SK-N-SH treated with all-trans-retinoic acid at 6 μM for 48 hours (cell line): ENCODE measurements around the gene TLCD3A.

ENCODE experiments used
- ATAC-seq: fragments of 200-7000 bp; cut with Tn5 transposase; 3 replicates; pipeline ENCODE4 v1.9.1; 2020; ENCODE audit warnings: mild to moderate bottlenecking, moderate library complexity
- ARNTL ChIP-seq: fragments of 450-650 bp; formaldehyde crosslinking; IDR thresholded peaks from 2 replicates; pipeline ENCODE4 v1.5.0; 2020; ENCODE audit warnings: low read depth, mild to moderate bottlenecking, moderate library complexity, borderline replicate concordance
- BACH2 ChIP-seq: fragments of 250-450 bp; sonication (Bioruptor Pico); IDR thresholded peaks from 2 replicates; pipeline ENCODE4 v1.9.0; 2021; ENCODE audit warnings: mild to moderate bottlenecking, borderline replicate concordance
- CSDC2 ChIP-seq: fragments of 250-450 bp; sonication (Bioruptor Pico); IDR thresholded peaks from 2 replicates; pipeline ENCODE4 v1.5.0; 2020; ENCODE audit warnings: mild to moderate bottlenecking, moderate library complexity
- CSRNP3 ChIP-seq: fragments of 250-450 bp; sonication (Bioruptor Pico); IDR thresholded peaks from 2 replicates; pipeline ENCODE4 v1.5.1; 2021; ENCODE audit warnings: mild to moderate bottlenecking, moderate library complexity
- ESRRG ChIP-seq: fragments of 250-450 bp; sonication (Bioruptor Pico); IDR thresholded peaks from 2 replicates; pipeline ENCODE4 v1.6.1; 2021; ENCODE audit warnings: mild to moderate bottlenecking
- GLIS3 ChIP-seq: fragments of 250-450 bp; sonication (Bioruptor Pico); IDR thresholded peaks from 2 replicates; pipeline ENCODE4 v1.5.0; 2020; ENCODE audit warnings: mild to moderate bottlenecking, moderate library complexity
- ISL1 ChIP-seq: fragments of 250-450 bp; sonication (Bioruptor Pico); IDR thresholded peaks from 2 replicates; pipeline ENCODE4 v2.1.2; 2022; ENCODE audit warnings: mild to moderate bottlenecking, moderate library complexity
- OSR1 ChIP-seq: fragments of 250-450 bp; sonication (Bioruptor Pico); IDR thresholded peaks from 2 replicates; pipeline ENCODE4 v1.8.0; 2022; ENCODE audit warnings: moderate library complexity, mild to moderate bottlenecking, inconsistent platforms
- PATZ1 ChIP-seq: fragments of 250-450 bp; sonication (Bioruptor Pico); IDR thresholded peaks from 2 replicates; pipeline ENCODE4 v1.8.0; 2020; ENCODE audit warnings: mild to moderate bottlenecking, moderate library complexity, borderline replicate concordance
- PPARA ChIP-seq: fragments of 250-450 bp; sonication (Bioruptor Pico); IDR thresholded peaks from 2 replicates; pipeline ENCODE4 v1.5.0; 2020; ENCODE audit warnings: mild to moderate bottlenecking, borderline replicate concordance
- RARB ChIP-seq: fragments of 250-450 bp; sonication (Bioruptor Pico); IDR thresholded peaks from 2 replicates; pipeline ENCODE4 v1.8.0; 2021; ENCODE audit warnings: mild to moderate bottlenecking, moderate library complexity
- SNAI2 ChIP-seq: fragments of 250-450 bp; sonication (Bioruptor Pico); IDR thresholded peaks from 2 replicates; pipeline ENCODE4 v1.5.0; 2020; ENCODE audit warnings: mild to moderate bottlenecking, moderate library complexity
- TCF4 ChIP-seq: fragments of 250-450 bp; sonication (Bioruptor Pico); IDR thresholded peaks from 2 replicates; pipeline ENCODE4 v1.8.0; 2021; ENCODE audit warnings: mild to moderate bottlenecking, moderate library complexity, borderline replicate concordance
- TOX ChIP-seq: fragments of 250-450 bp; sonication (Bioruptor Pico); IDR thresholded peaks from 2 replicates; pipeline ENCODE4 v1.8.0; 2021; ENCODE audit warnings: mild to moderate bottlenecking, moderate library complexity, borderline replicate concordance
- TSHZ2 ChIP-seq: fragments of 250-450 bp; sonication (Bioruptor Pico); IDR thresholded peaks from 2 replicates; pipeline ENCODE4 v1.5.0; 2020; ENCODE audit warnings: mild to moderate bottlenecking, moderate library complexity
- ZC3H10 ChIP-seq: fragments of 250-450 bp; sonication (Bioruptor Pico); IDR thresholded peaks from 2 replicates; pipeline ENCODE4 v1.5.1; 2021; ENCODE audit warnings: mild to moderate bottlenecking, moderate library complexity
- ZFP3 ChIP-seq: fragments of 250-450 bp; sonication (Bioruptor Pico); IDR thresholded peaks from 2 replicates; pipeline ENCODE4 v1.5.0; 2020; ENCODE audit warnings: mild to moderate bottlenecking, moderate library complexity
- ZFP30 ChIP-seq: fragments of 450-650 bp; formaldehyde crosslinking; IDR thresholded peaks from 2 replicates; pipeline ENCODE4 v1.5.0; 2022; ENCODE audit warnings: mild to moderate bottlenecking, moderate library complexity
- ZNF565 ChIP-seq: fragments of 450-650 bp; formaldehyde crosslinking; conservative IDR thresholded peaks from 2 replicates; pipeline ENCODE4 v1.5.0; 2020; ENCODE audit warnings: low read depth, mild to moderate bottlenecking, moderate library complexity
- ZNF70 ChIP-seq: fragments of 450-650 bp; formaldehyde crosslinking; IDR thresholded peaks from 2 replicates; pipeline ENCODE4 v1.5.0; 2020; ENCODE audit warnings: mild to moderate bottlenecking, moderate library complexity
- ZNF8 ChIP-seq: fragments of 450-650 bp; formaldehyde crosslinking; IDR thresholded peaks from 2 replicates; pipeline ENCODE4 v1.5.0; 2020; ENCODE audit warnings: mild to moderate bottlenecking, moderate library complexity
- TF ChIP-seq, protein P1 (sequence below): fragments of 250-450 bp; sonication (Bioruptor Pico); IDR thresholded peaks from 2 replicates; pipeline ENCODE4 v1.8.0; 2021; ENCODE audit warnings: low read depth, mild to moderate bottlenecking, moderate library complexity, borderline replicate concordance
- TF ChIP-seq, protein P2 (sequence below): fragments of 250-450 bp; sonication (Bioruptor Pico); IDR thresholded peaks from 2 replicates; pipeline ENCODE4 v1.5.1; 2020; ENCODE audit warnings: low read depth, mild to moderate bottlenecking, moderate library complexity

The TLCD3A gene

DNA sequence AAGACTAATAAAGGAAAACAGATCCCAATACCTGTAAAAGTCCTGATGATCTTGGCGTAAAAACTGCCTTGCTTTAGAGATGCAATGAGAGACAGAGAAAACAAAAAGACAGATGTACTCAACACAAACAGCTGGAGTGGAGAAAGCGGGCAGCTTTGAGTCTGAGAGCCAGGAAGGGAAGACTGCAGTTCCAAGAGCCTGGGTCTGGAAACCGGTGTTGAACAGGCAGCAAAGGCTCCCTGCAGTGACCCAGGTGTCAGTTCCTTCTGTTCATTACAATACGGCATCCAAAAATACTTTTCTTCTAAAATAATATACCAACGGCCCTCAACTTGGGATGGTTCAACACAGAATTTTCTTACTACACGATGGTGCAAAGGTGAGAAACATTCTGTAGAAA, 47.4 kb upstream of the TLCD3A start (continued):
- TF ChIP-seq TCF4 (no peak), ZNF565 (CRISPR knock-in tag) (no peak), GLIS3 (no peak), ESRRG (CRISPR knock-in tag) (no peak), ZC3H10 (CRISPR knock-in tag) (no peak), RARB (CRISPR knock-in tag) (no peak)

- no peak for ATAC-seq
- no peak for TF ChIP-seq ISL1 (CRISPR knock-in tag)
- no peak for TF ChIP-seq ZFP30 (CRISPR knock-in tag)
- no peak for TF ChIP-seq CSDC2 (CRISPR knock-in tag)
- TF ChIP-seq ZNF8 (CRISPR knock-in tag), result no peak
- TF ChIP-seq TSHZ2 (CRISPR knock-in tag), result no peak
- TF ChIP-seq ZFP3 (CRISPR knock-in tag), result no peak
- no peak for TF ChIP-seq TOX (CRISPR knock-in tag)
- TF ChIP-seq OSR1, result no peak
- TF ChIP-seq, protein P1, sequence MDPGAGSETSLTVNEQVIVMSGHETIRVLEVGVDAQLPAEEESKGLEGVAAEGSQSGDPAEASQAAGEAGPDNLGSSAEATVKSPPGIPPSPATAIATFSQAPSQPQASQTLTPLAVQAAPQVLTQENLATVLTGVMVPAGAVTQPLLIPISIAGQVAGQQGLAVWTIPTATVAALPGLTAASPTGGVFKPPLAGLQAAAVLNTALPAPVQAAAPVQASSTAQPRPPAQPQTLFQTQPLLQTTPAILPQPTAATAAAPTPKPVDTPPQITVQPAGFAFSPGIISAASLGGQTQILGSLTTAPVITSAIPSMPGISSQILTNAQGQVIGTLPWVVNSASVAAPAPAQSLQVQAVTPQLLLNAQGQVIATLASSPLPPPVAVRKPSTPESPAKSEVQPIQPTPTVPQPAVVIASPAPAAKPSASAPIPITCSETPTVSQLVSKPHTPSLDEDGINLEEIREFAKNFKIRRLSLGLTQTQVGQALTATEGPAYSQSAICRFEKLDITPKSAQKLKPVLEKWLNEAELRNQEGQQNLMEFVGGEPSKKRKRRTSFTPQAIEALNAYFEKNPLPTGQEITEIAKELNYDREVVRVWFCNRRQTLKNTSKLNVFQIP (CRISPR knock-in tag), result no peak
- TF ChIP-seq ARNTL (CRISPR knock-in tag), result no peak
- TF ChIP-seq ZNF70 (CRISPR knock-in tag), result no peak
- TF ChIP-seq RARB (CRISPR knock-in tag), result no peak
- no peak for TF ChIP-seq ZNF565 (CRISPR knock-in tag)
- TF ChIP-seq PATZ1 (CRISPR knock-in tag), result no peak
- TF ChIP-seq, all 23 proteins: peak for 0
Observed at GRCh38 chr17:688100-688989, 44.1 kb upstream of the TLCD3A start.

- no peak for ATAC-seq
- TF ChIP-seq TCF4 (no peak), CSRNP3 (no peak), RARB (CRISPR knock-in tag) (no peak), PPARA (CRISPR knock-in tag) (no peak), ZFP30 (CRISPR knock-in tag) (no peak), ARNTL (CRISPR knock-in tag) (no peak), SNAI2 (CRISPR knock-in tag) (no peak), BACH2 (CRISPR knock-in tag) (no peak), ESRRG (CRISPR knock-in tag) (no peak)
- TF ChIP-seq, protein P2, sequence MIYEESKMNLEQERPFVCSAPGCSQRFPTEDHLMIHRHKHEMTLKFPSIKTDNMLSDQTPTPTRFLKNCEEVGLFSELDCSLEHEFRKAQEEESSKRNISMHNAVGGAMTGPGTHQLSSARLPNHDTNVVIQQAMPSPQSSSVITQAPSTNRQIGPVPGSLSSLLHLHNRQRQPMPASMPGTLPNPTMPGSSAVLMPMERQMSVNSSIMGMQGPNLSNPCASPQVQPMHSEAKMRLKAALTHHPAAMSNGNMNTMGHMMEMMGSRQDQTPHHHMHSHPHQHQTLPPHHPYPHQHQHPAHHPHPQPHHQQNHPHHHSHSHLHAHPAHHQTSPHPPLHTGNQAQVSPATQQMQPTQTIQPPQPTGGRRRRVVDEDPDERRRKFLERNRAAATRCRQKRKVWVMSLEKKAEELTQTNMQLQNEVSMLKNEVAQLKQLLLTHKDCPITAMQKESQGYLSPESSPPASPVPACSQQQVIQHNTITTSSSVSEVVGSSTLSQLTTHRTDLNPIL (CRISPR knock-in tag), result no peak
Observed at GRCh38 chr17:689556-690275, 42.7 kb upstream of the TLCD3A start.
